COLO668 (cell line): ENCODE data around the gene TIMM17A.
"Not testable (repeated sequence)": the region's sequence is repeated elsewhere in the genome, so short reads cannot be mapped to it uniquely, and the experiment has no call there.

ENCODE experiments used
- DNase-seq: peaks from one replicate; lab custom pipeline; 2025; ENCODE audit not compliant: unreplicated experiment; lab: John Stamatoyannopoulos, UW

Gene TIMM17A

DNA sequence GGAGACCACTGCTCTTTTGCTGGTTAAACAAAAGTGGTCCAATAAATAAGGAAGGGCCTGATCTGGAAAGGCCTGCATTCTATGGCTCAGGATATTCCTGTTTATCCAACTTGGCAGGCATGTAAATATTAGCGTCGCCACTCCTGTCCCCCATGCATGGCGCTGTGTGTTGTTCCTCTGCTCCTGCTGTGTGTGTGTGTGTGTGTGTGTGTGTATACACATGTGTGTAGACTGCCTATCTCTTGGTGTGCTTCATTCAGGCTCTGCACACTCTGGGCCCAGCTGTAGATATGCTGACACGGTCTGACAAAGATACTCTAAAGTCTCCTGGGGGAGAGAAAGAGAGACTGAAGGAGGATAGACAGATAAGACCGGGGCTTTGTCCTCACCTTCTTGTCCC is 15.7 kb upstream of the TIMM17A start:
- no peak for DNase-seq

DNA sequence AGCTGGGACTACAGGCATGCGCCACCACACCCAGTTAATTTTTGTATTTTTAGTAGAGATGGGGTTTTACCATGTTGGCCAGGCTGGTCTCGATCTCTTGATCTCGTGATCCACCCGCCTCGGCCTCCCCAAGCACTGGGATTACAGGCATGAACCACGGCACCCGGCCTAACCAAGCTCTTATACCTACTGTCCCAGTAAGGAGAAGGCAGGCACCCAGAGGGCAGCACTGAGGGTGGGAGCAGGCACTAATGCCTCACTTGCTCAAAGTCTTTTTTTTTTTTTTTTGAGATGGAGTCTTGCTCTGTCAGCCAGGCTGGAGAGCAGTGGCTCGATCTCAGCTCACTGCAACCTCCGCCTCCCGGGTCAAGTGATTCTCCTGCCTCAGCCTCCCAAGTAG is 15.0 kb upstream of the TIMM17A start:
- DNase-seq = not testable (repeated sequence)

DNA sequence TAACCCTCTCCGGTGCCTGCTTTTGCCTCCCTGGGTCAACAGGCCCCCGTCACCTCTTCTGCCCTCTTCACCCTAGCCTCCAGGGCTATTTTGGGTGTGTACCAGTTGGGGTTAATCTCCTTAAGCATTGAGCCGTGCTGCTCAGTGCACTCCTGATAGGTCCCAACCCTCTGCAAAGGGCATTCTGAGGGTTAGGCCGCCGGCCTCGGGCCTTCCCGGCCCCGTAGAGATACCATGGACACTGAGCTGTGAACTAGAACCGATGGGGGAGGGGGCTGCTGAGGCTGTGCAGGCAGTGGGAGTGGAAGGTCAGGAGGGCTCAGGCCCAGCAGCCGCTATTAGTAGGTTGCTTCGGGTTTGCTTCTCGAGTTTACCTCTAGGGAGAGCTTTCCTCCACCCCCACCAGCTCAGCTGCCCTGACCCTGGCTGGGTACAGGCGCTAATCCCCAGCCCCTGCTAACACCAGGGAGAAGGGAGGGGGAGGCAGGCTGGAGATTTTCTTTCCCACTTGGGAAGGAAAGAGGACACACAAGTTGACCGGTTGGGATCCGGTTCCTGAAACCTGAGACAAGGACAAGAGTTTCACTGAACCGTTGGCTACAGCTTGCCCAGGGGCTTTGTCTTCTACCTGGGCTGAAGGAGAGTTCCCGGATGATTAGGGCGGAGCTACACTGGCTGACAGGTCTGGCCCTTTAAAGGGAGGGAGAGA is 13.7 kb upstream of the TIMM17A start:
- peak; percentile 44 for DNase-seq

DNA sequence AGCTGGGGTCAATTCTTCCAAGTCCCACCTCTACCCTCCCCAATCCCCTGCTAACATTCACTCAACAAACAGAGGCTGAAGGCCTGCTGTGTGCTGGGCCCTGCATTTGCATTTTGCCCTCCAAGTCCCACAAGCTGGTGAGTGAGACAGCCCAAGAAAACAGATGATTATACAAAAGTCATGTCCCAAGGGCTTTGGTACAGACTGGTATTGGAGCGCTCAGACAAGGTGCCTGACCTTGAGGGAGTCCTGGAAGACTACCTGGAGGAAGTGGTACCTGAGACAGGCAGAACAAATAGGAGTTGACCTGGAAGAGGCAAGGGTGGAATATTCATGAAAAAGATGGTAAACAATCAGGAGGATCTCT is 13.2 kb upstream of the TIMM17A start:
- no peak for DNase-seq

DNA sequence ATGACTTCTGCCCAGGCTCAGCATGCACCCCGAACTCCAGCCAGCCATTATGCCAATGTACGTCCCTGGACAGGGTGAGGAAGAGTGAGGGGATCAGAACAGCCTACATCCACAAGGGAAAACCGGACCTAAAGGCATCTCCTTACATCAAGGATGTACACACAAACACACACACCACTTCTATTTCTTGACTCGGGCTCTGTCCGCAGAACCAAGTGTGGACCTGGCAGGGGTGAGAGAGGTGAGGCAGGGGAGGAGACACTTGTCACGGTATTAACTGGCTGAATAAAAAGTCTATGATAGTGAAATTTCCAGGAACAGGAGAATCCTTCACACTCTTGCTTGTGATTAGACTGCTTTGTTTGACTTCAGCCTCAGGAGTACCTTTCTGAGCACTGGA is 11.3 kb upstream of the TIMM17A start:
- DNase-seq = no peak

DNA sequence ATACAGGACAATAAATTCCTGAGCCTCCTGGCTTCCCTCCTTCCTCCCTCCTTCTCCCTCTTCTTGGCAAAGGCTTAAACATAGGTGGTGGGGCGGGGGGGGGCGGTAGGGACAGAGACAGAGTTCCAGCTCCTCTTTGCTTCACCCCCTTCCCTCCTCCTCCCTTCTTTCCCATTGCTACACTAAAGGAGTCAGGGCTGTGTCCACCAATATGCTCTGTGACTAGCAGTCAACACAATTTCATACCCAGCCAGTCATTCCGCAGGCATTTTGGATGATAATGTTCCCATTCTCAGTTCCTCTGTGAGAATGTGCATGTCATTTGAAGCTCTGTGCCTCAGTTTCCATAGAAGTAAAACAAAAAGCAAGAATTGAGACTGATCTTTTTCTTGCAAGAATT is 10.7 kb upstream of the TIMM17A start:
- DNase-seq = no peak

DNA sequence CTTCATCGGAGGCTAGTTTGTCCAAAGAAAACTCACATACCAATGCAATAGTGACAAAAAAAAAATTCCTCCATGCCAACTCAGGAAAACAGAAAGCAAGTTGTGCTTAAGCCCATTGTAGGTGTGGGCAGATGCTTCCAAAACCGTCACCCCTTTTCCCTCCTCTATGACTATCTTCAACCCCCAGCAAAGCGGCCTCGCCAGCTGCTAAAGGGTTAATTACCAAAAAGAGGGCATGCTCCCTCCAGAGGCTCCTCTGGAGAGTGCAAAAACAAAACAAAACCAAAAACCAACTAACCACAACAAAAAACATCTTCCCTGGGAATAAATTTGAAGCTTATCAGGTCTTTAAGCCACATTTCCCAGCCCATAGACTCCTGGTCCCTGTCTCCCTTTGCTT is 10.1 kb upstream of the TIMM17A start:
- no peak for DNase-seq

DNA sequence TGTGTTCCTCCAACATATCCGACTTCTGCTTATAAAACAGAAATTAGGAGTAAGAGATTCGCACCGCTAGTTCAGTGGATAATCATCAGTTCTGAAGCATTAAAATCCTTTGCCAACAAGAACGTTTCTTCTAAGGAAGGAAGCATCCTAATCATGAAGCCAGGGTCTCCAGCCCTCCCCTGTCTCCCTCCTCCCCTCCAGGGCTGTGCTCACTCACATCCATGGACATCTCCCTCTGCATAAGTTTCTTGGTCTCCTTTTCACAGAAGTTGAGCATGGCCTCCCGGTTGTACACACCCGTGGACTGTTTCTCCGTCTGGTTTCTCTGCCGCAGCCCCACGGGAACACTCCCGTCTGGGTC is 9.5 kb upstream of the TIMM17A start:
- no peak for DNase-seq

DNA sequence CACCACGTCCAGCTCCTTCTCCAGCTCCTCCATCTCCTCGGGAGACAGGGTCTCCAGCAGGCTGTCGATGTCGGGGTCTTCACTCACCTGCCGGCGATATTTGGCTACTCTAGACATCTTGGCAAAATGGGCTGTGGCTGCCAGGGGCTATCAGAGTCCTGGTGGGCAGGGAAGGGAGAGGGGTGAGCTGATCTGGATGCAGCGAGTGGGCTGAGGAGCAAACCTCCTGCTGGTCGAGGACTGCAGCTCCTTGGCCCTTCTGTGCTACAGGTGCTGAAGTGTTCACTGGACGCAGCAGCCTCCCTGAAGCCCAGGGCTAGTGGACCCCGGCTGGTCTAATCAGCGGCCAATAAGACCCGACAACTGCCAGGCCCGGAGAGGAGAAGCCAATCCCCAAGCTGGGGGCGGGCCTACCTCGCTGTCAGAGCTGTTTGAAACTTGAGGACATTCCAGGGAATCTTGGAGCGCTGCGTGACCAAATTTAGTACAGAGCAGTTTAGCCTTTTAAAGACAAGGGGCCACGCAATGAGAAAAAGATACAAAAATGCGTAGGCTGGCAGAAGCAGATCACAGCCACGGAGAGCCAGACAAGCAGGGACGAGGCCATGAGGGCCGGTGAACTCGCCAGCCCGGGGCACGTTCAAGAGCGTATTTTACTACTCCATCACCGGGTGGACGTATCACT is 8.9 kb upstream of the TIMM17A start, which contains the start of gene LMOD1:
Gene LMOD1, minus strand, starts transcription at position 325 of the 685 bp plus-strand sequence. Its CDS starts 208 bp downstream, at position 117.
- DNase-seq = no peak

DNA sequence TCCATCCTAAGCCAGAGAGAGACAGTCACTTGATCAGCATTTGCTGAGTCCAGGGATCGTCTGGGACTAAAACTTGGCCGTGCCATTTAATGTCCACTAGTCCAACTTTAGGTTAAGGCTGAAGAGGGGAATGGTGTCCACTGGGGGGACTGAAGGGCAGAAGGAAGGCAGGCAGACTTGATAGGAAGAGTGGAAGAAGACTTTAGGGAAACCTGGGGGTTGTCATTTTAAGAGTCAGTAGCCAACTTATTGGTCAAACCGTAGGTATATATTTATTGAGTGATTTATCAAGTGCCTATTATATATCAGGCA is 7.7 kb upstream of the TIMM17A start:
- no peak for DNase-seq

DNA sequence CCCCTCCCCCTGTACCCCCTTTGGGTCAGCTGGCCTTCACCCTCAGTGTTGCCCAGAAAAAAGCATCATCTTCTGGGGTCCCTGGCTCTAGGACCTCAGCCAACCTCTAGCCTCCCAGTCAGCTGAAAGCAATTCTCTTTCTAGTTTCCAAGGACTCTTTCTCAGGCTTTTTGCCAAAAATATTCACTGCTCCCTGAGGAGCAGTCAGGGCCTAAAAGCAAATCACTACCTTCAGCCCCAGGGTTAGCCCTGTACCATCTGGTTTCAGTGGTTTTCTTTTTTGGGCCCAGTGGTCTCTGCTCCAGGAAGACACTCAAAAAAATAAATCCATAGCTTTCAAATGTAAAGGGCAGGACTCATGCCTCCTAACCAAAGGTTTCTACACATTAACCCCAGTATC is 5.8 kb upstream of the TIMM17A start:
- no peak for DNase-seq

DNA sequence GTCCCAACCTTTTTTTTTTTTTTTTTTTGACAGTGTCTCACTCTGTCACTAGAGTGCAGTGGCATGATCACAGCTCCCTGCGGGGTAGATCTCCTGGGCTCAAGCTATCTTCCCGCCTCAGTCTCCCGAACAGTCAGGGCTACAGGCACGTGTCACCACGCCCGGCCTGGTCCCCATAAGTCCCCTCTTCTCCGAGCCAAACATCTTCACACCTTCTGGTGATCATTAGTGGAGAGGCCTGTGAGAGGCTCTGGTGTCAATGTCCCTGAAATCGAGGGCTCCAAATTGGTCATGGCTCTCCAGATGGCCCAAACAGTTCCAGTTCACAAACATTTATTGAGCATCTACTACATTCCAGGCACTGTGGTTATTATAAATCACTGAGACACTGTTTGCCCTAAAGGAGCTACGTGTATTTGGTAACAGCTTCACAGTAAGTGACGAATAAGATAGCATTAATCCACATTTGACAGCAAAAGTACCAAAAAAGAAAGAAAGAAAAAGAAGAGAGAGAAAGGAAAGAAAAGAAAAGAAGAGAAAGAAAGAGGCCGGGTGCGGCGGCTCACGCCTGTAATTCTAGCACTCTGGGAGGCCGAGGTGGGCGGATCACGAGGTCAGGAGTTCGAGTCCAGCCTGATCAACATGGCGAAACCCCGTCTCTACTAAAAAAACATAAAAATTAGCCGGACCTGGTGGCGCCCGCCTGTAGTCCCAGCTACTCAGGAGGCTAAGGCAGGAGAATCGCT is 867 bp upstream of the TIMM17A start:
- DNase-seq = no peak

DNA sequence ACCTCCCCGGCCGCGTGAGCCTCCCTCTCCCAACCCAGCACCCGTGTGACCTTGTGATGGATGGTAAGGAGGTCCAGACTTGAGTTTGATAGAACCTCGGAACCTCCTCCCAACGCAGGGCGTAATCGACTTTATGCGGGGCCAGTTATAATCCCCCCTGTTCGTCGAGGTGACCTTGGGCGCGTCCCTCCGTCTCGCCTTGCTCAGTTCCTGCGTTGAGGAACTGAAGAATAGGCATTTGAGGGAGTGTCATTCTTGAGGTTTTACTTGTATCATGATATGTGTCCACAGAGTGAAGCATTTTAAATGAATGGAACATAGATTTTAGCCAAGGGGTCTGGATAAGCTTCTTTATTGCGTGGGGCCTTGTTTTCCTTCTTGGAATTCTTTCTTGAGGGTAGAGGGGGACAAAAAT is 433 bp downstream of the TIMM17A start:
- peak; percentile 74 for DNase-seq

DNA sequence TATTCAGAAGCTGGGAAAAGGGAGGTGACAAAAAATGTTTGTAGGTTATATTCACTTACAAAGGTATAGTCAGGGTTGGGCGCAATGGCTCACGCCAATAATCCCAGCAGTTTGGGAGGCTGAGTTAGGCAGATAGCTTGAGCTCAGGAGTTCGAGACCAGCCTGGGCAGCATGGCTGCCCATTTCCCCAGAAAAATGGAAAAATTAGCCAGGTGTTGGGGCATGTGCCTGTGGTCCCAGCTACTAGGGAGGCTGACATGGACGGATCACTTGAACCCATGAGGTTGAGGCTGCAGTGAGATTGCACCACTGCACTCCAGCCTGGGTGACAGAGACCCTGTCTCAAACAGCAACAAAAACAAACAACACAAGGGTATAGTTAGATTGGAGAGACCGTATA is 3.0 kb downstream of the TIMM17A start:
- DNase-seq = no peak

DNA sequence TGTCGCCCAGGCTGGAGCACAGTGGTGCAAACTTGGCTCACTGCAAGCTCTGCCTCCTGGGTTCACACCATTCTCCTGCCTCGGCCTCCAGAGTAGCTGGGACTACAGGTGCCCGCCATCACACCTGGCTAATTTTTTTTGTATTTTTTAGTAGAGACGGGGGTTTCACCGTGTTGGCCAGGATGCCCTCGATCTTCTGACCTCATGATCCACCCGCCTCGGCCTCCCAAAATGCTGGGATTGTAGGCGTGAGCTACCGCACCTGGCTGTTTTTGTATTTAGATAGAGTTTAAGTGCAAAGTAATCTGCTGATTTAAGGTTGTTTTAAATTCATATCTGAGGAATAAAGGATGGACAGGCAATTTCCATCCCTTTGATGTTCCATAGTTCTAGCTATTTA is 7.1 kb downstream of the TIMM17A start:
- DNase-seq = not testable (repeated sequence)

DNA sequence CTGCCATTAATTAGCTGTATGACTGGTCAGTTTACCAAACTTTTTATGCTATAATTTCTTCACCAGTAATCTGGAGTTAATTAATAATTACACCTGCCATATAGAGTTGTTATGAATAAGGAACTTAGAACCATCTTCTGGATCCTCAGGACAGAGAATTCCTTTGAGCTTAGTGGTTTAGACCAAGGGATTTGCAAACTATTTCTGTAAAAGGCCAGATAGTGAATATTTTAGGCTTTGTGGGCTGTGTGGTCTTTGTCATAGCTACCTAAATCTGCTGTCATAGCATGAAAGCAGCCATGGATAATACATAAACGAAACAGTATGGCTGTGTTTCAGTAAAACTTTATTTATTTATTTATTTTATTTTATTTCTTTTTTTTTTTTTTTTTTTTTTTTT is 9.0 kb downstream of the TIMM17A start:
- DNase-seq = no peak

DNA sequence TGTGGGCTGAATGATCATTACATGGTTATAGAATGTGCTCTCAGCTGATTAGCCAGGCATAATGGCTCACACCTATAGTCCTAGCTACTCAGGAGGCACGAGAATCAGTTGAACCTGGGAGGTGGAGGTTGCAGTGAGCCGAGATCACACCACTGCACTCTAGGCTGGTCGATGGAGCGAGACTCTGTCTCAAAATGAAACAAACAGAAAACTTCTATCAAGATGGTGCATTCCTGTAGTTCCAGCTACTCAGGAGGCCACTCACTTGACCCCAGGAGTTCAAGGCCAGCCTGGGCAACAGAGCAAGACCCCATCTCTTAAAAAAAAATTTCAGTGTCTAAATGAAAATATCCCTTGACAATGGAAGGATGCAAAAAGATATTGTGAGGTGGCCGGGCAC is 10.9 kb downstream of the TIMM17A start:
- DNase-seq = no peak

DNA sequence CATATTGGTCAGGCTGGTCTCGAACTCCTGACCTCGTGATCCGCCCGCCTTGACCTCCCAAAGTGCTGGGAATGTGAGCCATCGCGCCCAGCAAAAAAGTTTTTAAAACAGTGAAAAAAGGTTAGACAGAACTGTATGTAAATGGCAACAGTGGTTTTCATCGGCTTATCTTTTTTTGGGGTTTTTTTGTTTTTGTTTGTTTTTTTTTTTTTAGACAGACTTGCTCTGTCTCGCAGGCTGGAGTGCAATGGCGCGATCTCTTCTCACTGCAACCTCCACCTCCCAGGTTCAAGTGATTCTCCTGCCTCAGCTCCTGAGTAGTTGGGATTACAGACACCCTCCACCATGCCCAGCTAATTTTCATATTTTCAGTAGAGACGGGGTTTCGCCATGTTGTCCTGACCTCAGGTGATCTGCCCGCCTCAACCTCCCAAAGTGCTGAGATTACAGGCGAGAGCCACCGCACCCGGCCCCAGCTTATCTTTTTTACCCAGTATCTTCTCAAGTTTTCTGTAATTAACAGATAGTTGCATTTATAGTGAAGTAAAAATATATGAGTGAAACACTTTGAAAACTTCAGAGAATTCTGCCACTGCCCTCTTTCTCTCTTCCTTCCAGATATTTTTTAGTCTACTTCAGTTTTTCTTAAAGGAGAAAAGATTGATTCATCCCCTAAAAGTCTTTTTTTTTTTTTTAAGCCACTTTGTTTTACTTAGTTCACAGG is 13.1 kb downstream of the TIMM17A start:
- no peak for DNase-seq

DNA sequence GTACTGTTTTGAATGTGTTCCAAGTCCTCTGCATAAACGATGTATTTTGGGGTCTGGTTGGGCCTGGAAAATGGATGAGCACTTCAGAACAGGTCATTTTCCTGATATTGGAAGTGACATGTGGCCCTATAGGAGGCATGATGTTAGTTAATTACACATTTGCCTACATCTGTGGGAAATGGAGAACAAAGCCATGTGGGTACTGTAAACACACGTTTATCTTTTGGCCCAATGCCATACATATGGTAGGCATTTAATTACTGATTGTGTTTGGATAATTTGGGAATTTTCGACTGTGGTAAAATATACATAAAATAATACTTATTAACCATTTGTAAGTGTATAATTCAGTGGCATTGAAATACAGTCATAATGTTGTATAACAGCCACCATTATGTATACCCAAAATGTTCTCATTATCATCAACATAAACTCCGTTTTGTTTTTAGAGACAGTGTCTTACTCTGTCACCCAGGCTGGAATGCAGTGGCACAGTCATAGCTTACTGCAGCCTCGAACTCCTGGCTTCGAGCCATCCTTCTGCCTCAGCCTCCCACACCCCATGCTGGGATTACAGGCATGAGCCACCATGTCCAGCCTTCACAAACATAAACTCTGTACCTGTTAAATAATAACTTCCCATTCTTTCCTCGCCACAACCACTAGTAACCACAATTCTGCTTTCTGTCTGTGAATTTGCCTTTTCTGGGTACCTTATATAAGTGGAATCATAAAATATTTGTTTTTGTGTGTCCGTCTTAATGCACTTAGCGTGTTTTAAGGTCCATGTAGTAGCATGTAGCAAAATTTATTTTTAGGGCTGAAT is 15.2 kb downstream of the TIMM17A start:
- no peak for DNase-seq

DNA sequence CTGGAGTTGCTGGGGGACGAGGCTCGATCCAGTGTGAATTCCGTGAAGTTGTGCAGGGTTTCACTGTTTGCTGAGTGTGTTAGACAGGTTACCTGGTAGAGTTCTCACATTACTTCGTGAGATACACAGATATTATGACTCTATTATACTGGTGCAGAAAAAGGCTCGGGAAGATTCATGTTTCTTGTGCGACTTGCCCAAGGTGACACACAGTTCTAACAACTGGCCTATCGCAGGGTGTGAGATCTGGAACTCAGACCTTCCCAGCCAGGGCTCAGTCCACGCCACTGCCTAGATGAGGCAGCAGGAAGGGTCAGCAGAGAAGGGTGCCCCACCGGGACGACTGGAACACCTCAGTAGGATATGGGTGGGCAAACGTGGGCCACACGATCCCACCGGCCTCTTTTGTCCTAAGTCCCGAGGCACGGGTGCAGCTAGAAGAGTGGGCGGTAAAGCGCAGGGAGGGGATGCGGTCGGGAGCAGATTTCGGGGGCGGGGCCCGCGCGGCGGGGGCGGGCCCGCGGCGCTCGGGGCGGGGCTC is 26.8 kb downstream of the TIMM17A start:
- no peak for DNase-seq
